Spinal cord (tissue), 10 donors: Measurements from ENCODE around the gene SYNDIG1L. TPM values are rescaled to one million over a fixed set of nuclear protein-coding genes. Genes with fewer than 3 reads are reported as not detected.

Source experiments
- DNase-seq, 6 donors: peaks; one replicate each; pipeline versions ENCODE4 v3.0.0 to v3.0.0-alpha.2; 2013 to 2015; ENCODE audit warnings: low spot score in 6 of 6, low read depth in 4 of 6
- H3K27ac ChIP-seq: one replicate; pipeline ENCODE4 v1.5.1; 2013; ENCODE audit warnings: low read depth, low read length, control low read depth
- H3K27me3 ChIP-seq: one replicate; pipeline ENCODE4 v1.6.1; 2013; ENCODE audit warnings: low read length; ENCODE audit not compliant: control insufficient read depth, insufficient read depth
- H3K36me3 ChIP-seq: one replicate; pipeline ENCODE4 v1.6.1; 2013; ENCODE audit warnings: low read length; ENCODE audit not compliant: control insufficient read depth, insufficient read depth
- H3K4me1 ChIP-seq: one replicate; pipeline ENCODE4 v1.6.1; 2013; ENCODE audit warnings: low read length; ENCODE audit not compliant: control insufficient read depth, insufficient read depth
- H3K4me3 ChIP-seq: one replicate; pipeline ENCODE4 v1.5.1; 2013; ENCODE audit warnings: low read depth, low read length, control low read depth
- H3K9me3 ChIP-seq: one replicate; pipeline ENCODE4 v1.6.1; 2013; ENCODE audit warnings: low read length; ENCODE audit not compliant: control insufficient read depth, insufficient read depth
- WGBS: methylation state at CpG from one replicate; pipeline ENCODE4 v1.1.5; 2013; ENCODE audit warnings: missing lambda C conversion rate; ENCODE audit not compliant: insufficient coverage; 5-methylcytosine and 5-hydroxymethylcytosine counted together
- polyA plus RNA-seq, 2 donors: library from polyadenylated mRNA; unstranded; fragments of 120-200 nt; gene quantifications; one replicate each; pipeline ENCODE4 v1.2.1, GENCODE V29; 2013; ENCODE audit not compliant: insufficient read length in 2 of 2
- total RNA-seq, 2 donors: library from RNA; depleted of rRNA in 1 of 2; stranded (reverse); fragments of 120-200 nt in 1 of 2; fragments of >200 nt in 1 of 2; gene quantifications; one replicate each; pipeline versions ENCODE4 v1.2.3 to v1.2.4, GENCODE V29; 2013 to 2014
- donor health status: healthy.

Gene SYNDIG1L
- total and polyA plus RNA-seq, 4 donors, result 4.6 to 17.7 (median 12.7) TPM

GRCh38 chr14:74437496-74438053 lies 11.6 kb upstream of the SYNDIG1L start:
- no peaks in the 10 kb centered on the region for H3K9me3 ChIP-seq
- no CpG with 5 or more reads among the region's 3 CpGs for WGBS
- H3K4me1 ChIP-seq, result no peaks in the 10 kb centered on the region
- no peak for DNase-seq
- H3K27ac ChIP-seq, result no peak overlapping the region
- H3K4me3 ChIP-seq, result no peak overlapping the region
- H3K36me3 ChIP-seq, result no peaks in the 10 kb centered on the region
- no peaks in the 10 kb centered on the region for H3K27me3 ChIP-seq

GRCh38 chr14:74434294-74434693 lies 8.3 kb upstream of the SYNDIG1L start:
- H3K27me3 ChIP-seq, result peaks cover 2% of the 10 kb centered on the region
- no peak for DNase-seq
- H3K27ac ChIP-seq, result no peak overlapping the region
- H3K9me3 ChIP-seq, result no peaks in the 10 kb centered on the region
- no peaks in the 10 kb centered on the region for H3K36me3 ChIP-seq
- WGBS, result no CpG with 5 or more reads among the region's 2 CpGs
- no peaks in the 10 kb centered on the region for H3K4me1 ChIP-seq
- no peak overlapping the region for H3K4me3 ChIP-seq

GRCh38 chr14:74429991-74430390 lies 4.0 kb upstream of the SYNDIG1L start:
- peaks cover 16% of the 10 kb centered on the region for H3K27me3 ChIP-seq
- H3K4me3 ChIP-seq, result no peak overlapping the region
- DNase-seq, result no peak
- H3K4me1 ChIP-seq, result peaks cover 6% of the 10 kb centered on the region
- no peaks in the 10 kb centered on the region for H3K9me3 ChIP-seq
- 83% methylated on average over 4 of the region's 7 CpGs for WGBS
- H3K27ac ChIP-seq, result no peak overlapping the region
- no peaks in the 10 kb centered on the region for H3K36me3 ChIP-seq

- H3K9me3 ChIP-seq, result no peaks in the 10 kb centered on the region
- H3K4me1 ChIP-seq, result peaks cover 6% of the 10 kb centered on the region
- H3K36me3 ChIP-seq, result no peaks in the 10 kb centered on the region
- WGBS, result 11% methylated on average over 2 of the region's 4 CpGs
- no peak for DNase-seq
- peaks cover 24% of the 10 kb centered on the region for H3K27me3 ChIP-seq
- no peak overlapping the region for H3K27ac ChIP-seq
- no peak overlapping the region for H3K4me3 ChIP-seq
Measured at GRCh38 chr14:74429221-74429691, 3.2 kb upstream of the SYNDIG1L start.

- H3K4me1 ChIP-seq, result peaks cover 10% of the 10 kb centered on the region
- DNase-seq, result peak in 1 of 6 donors; percentile 54
- no peak overlapping the region for H3K4me3 ChIP-seq
- peaks cover 24% of the 10 kb centered on the region for H3K27me3 ChIP-seq
- no CpG with 5 or more reads among the region's 1 CpG for WGBS
- no peak overlapping the region for H3K27ac ChIP-seq
- no peaks in the 10 kb centered on the region for H3K9me3 ChIP-seq
- no peaks in the 10 kb centered on the region for H3K36me3 ChIP-seq
Measured at GRCh38 chr14:74427651-74428050, 1.6 kb upstream of the SYNDIG1L start.

- 2% methylated on average over 65 of the region's 66 CpGs for WGBS
- Histone ChIP-seq H3K9me3 (no peaks in the 10 kb centered on the region), H3K4me1 (peaks cover 10% of the 10 kb centered on the region), H3K27ac (no peak overlapping the region), H3K36me3 (no peaks in the 10 kb centered on the region), H3K4me3 (peak overlapping the region; percentile 16), H3K27me3 (peaks cover 25% of the 10 kb centered on the region)
- peak in 1 of 6 donors; percentile 55 for DNase-seq
Measured at GRCh38 chr14:74425525-74426201, 347 bp downstream of the SYNDIG1L start.

- no peaks in the 10 kb centered on the region for H3K36me3 ChIP-seq
- H3K4me3 ChIP-seq, result no peak overlapping the region
- DNase-seq, result no peak
- no peak overlapping the region for H3K27ac ChIP-seq
- no peaks in the 10 kb centered on the region for H3K9me3 ChIP-seq
- WGBS, result 83% methylated on average over 1 of the region's 3 CpGs
- H3K4me1 ChIP-seq, result peaks cover 10% of the 10 kb centered on the region
- H3K27me3 ChIP-seq, result peaks cover 25% of the 10 kb centered on the region
Measured at GRCh38 chr14:74424606-74425005, 1.4 kb downstream of the SYNDIG1L start.

- no peak overlapping the region for H3K4me3 ChIP-seq
- H3K27me3 ChIP-seq, result peaks cover 25% of the 10 kb centered on the region
Measured at GRCh38 chr14:74423246-74423645, 2.8 kb downstream of the SYNDIG1L start.

GRCh38 chr14:74421981-74422380 lies 4.0 kb downstream of the SYNDIG1L start:
- no peak overlapping the region for H3K4me3 ChIP-seq
- no peaks in the 10 kb centered on the region for H3K36me3 ChIP-seq
- H3K27me3 ChIP-seq, result peaks cover 20% of the 10 kb centered on the region
- WGBS, result 64% methylated on average over 3 of the region's 5 CpGs
- peaks cover 17% of the 10 kb centered on the region for H3K4me1 ChIP-seq
- peak in 1 of 6 donors; percentile 80 for DNase-seq
- H3K9me3 ChIP-seq, result no peaks in the 10 kb centered on the region
- H3K27ac ChIP-seq, result no peak overlapping the region

More at GRCh38 chr14:74423246-74423645, 2.8 kb downstream of the SYNDIG1L start:
- WGBS, result 60% methylated on average over 2 of the region's 7 CpGs
- DNase-seq, result peak in 1 of 6 donors; percentile 67
- Histone ChIP-seq H3K4me1 (peaks cover 13% of the 10 kb centered on the region), H3K9me3 (no peaks in the 10 kb centered on the region), H3K27ac (no peak overlapping the region), H3K36me3 (no peaks in the 10 kb centered on the region)

GRCh38 chr14:74419086-74419485 lies 6.9 kb downstream of the SYNDIG1L start:
- peaks cover 2% of the 10 kb centered on the region for H3K27me3 ChIP-seq
- no peak overlapping the region for H3K27ac ChIP-seq
- H3K4me3 ChIP-seq, result no peak overlapping the region
- H3K36me3 ChIP-seq, result no peaks in the 10 kb centered on the region
- H3K4me1 ChIP-seq, result peaks cover 11% of the 10 kb centered on the region
- no peak for DNase-seq
- 100% methylated on average over 3 of the region's 5 CpGs for WGBS
- H3K9me3 ChIP-seq, result no peaks in the 10 kb centered on the region
